Endothelial cell of umbilical vein (primary cell): ENCODE data around the gene G3BP1. TPM values are rescaled to one million over a fixed set of nuclear protein-coding genes. Genes with fewer than 3 reads are reported as not detected.

Experiments used
- BruUV-seq: library from RNA; stranded (reverse); fragments of 400-500 nt; replicated peaks from 2 replicates; lab custom pipeline; 2021; lab: Mats Ljungman, UMichigan
- CTCF ChIA-PET: fragments of 300-600, 350-600 bp; sonication (Branson Sonifier 250); formaldehyde crosslinking; loops from one replicate; lab custom pipeline; 2021; ENCODE audit warnings: antibody characterized with exemption, inconsistent platforms; lab: Charles Lee
- POLR2A ChIA-PET: fragments of 300-600, 350-600 bp; sonication (Branson Sonifier 250); formaldehyde crosslinking; loops from one replicate; lab custom pipeline; 2021; ENCODE audit warnings: antibody characterized with exemption, inconsistent platforms; lab: Charles Lee
- DNase-seq: peaks from one replicate; pipeline ENCODE4 v3.0.0-alpha.2; 2011; ENCODE audit warnings: low read depth, low spot score
- FAIRE-seq: peaks from 2 replicates; lab custom pipeline; 2011; peaks lifted over from hg19 to GRCh38; lab: Jason Lieb, UNC
- H2AFZ ChIP-seq: 2 replicates; pipeline ENCODE4 v1.6.0; 2012; ENCODE audit warnings: low read depth, low read length, control low read depth, inconsistent platforms
- H3K27ac ChIP-seq: 2 replicates; pipeline ENCODE4 v1.5.1; 2011; ENCODE audit warnings: low read depth, mild to moderate bottlenecking, control low read depth, low read length, moderate library complexity; ENCODE audit not compliant: insufficient read depth
- H3K27me3 ChIP-seq, 2 experiments: 2 replicates each; pipeline versions ENCODE4 v1.6.0 to v1.6.1; 2011; ENCODE audit warnings: low read length in 2 of 2, mixed read lengths in 1 of 2; ENCODE audit not compliant: control insufficient read depth in 2 of 2, insufficient read depth in 2 of 2
- H3K36me3 ChIP-seq, 2 experiments: 2 replicates in 1 of 2; 3 replicates in 1 of 2; pipeline ENCODE4 v1.5.1; 2011; ENCODE audit warnings: low read length in 2 of 2, mild to moderate bottlenecking in 1 of 2, moderate library complexity in 1 of 2; ENCODE audit not compliant: control insufficient read depth in 2 of 2, insufficient read depth in 2 of 2; ENCODE audit errors: extremely low read depth in 1 of 2
- H3K4me1 ChIP-seq: 3 replicates; pipeline ENCODE4 v1.5.1; 2011; ENCODE audit warnings: mild to moderate bottlenecking, low read length; ENCODE audit not compliant: control insufficient read depth, insufficient read depth; ENCODE audit errors: extremely low read depth
- H3K4me2 ChIP-seq: 2 replicates; pipeline ENCODE4 v1.6.1; 2011; ENCODE audit warnings: low read length, control low read depth, mixed read lengths; ENCODE audit not compliant: insufficient read depth
- H3K4me3 ChIP-seq, 3 experiments: fragments of 200-600 bp in 1 of 3; sonication (generic), shearing (Covaris generic) in 1 of 3; replicated peaks in 1 of 3; 2 replicates each; pipeline ENCODE4 v1.5.1; 2011 to 2016; ENCODE audit warnings: control low read depth in 3 of 3, low read length in 3 of 3, mild to moderate bottlenecking in 2 of 3, inconsistent platforms in 1 of 3, low read depth in 1 of 3, moderate library complexity in 1 of 3; ENCODE audit not compliant: insufficient read depth in 1 of 3
- H3K79me2 ChIP-seq: 2 replicates; pipeline ENCODE4 v1.6.0; 2012; ENCODE audit warnings: low read length, inconsistent platforms; ENCODE audit not compliant: control insufficient read depth, insufficient read depth
- H3K9ac ChIP-seq: replicated peaks from 2 replicates; pipeline ENCODE3; 2011; ENCODE audit warnings: low read length, control low read depth; ENCODE audit not compliant: insufficient read depth; ENCODE audit errors: extremely low read depth
- H3K9me1 ChIP-seq: replicated peaks from 3 replicates; pipeline ENCODE4 v1.6.0; 2011; ENCODE audit warnings: mild to moderate bottlenecking, low read length; ENCODE audit not compliant: control insufficient read depth, insufficient read depth; ENCODE audit errors: extremely low read depth
- H3K9me3 ChIP-seq: replicated peaks from 2 replicates; pipeline ENCODE4 v1.5.1; 2012; ENCODE audit warnings: low read length, inconsistent platforms; ENCODE audit not compliant: control insufficient read depth, insufficient read depth
- H4K20me1 ChIP-seq: replicated peaks from 2 replicates; pipeline ENCODE3; 2011; ENCODE audit warnings: mild to moderate bottlenecking, low read length; ENCODE audit not compliant: control insufficient read depth, insufficient read depth; ENCODE audit errors: extremely low read depth
- EZH2 ChIP-seq: IDR thresholded peaks from 2 replicates; pipeline ENCODE4 v1.6.1; 2012; ENCODE audit warnings: borderline replicate concordance, low read depth, mild to moderate bottlenecking, moderate library complexity, low read length, inconsistent platforms; ENCODE audit not compliant: severe bottlenecking
- FOS ChIP-seq: IDR thresholded peaks from 2 replicates; pipeline ENCODE4 v1.6.1; 2011; ENCODE audit warnings: mild to moderate bottlenecking, low read length, moderate library complexity, borderline replicate concordance; ENCODE audit not compliant: insufficient read depth
- GATA2 ChIP-seq: IDR thresholded peaks from 2 replicates; pipeline ENCODE4 v1.7.0; 2011; ENCODE audit warnings: low read depth, mild to moderate bottlenecking, moderate library complexity, mixed read lengths, low read length; ENCODE audit not compliant: insufficient read length, insufficient read depth
- JUN ChIP-seq: IDR thresholded peaks from 2 replicates; pipeline ENCODE4 v1.6.1; 2011; ENCODE audit warnings: borderline replicate concordance, low read depth; ENCODE audit not compliant: insufficient read length, insufficient read depth
- MAX ChIP-seq: IDR thresholded peaks from 2 replicates; pipeline ENCODE4 v1.6.1; 2011; ENCODE audit not compliant: insufficient read depth, insufficient read length
- MYC ChIP-seq: IDR thresholded peaks from one replicate; pipeline ENCODE4 v1.6.1; 2011; ENCODE audit warnings: mild to moderate bottlenecking, low read depth, low read length
- POLR2A ChIP-seq: IDR thresholded peaks from 2 replicates; pipeline ENCODE4 v1.6.1; 2012; ENCODE audit warnings: low read depth, mild to moderate bottlenecking, control low read depth, low read length
- POLR2AphosphoS5 ChIP-seq: IDR thresholded peaks from 2 replicates; pipeline ENCODE4 v1.6.1; 2012; ENCODE audit warnings: low read depth, mild to moderate bottlenecking, control low read depth, low read length, moderate library complexity; ENCODE audit not compliant: insufficient read depth
- dilution Hi-C: fragments of 300-500 bp; cut with MboI; formaldehyde crosslinking; loops from one replicate; pipeline ENCODE4 v1.15.0; 2019; ENCODE audit warnings: low sequenced_read_pairs; ENCODE audit not compliant: extremely low pct_ligation_motif_present
- intact Hi-C: fragments of 100-400 bp; cut with micrococcal nuclease; formaldehyde crosslinking; loops from one replicate; pipeline ENCODE4 v1.10.0; 2022
- polyA plus RNA-seq, 4 experiments: library from polyadenylated mRNA; depleted of rRNA in 3 of 4; stranded (reverse) in 3 of 4; unstranded in 1 of 4; fragments of >200 nt; gene quantifications; 2 replicates each; pipeline versions ENCODE4 v1.2.1 to v1.2.3, GENCODE V29; 2011 to 2012; ENCODE audit warnings: missing spikeins in 1 of 4
- total RNA-seq: library from RNA; stranded (reverse); gene quantifications from 2 replicates; pipeline ENCODE4 v1.2.3, GENCODE V29; 2021
- TF ChIP-seq, protein P1 (sequence below), 2 donors: IDR thresholded peaks; 1 replicate in 1 of 2; 2 replicates in 1 of 2; pipeline ENCODE4 v1.5.1; 2011; ENCODE audit warnings: low read length in 2 of 2, mild to moderate bottlenecking in 2 of 2, moderate library complexity in 2 of 2, control low read depth in 1 of 2, inconsistent platforms in 1 of 2, low read depth in 1 of 2; ENCODE audit not compliant: insufficient read depth in 1 of 2; ENCODE audit errors: extremely low read depth in 1 of 2

G3BP1 gene
- total and polyA plus RNA-seq, 2 donors (not counting 3 experiments of a cell fraction or from before 2014, with no cell fraction given) = 50.5 to 262 TPM

DNA sequence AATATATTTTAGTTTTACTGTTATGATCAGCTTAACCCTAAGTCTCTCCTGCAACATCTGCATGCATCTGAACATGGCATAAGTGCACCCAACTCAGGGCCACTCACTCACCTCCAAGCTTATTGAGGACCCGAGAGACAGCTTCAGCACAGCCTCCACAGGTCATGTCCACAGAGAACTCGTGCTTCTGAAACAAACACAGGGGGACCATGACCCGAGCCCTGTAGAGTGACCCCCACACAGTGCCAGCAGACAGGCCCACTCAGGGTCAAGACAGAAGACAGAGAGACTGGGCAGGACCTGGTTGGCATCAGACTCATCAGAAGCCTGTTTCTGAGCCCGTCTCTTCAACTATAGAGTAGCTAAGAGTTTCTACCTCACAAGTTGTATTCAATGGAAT lies 20.2 kb upstream of the G3BP1 start:
- Histone ChIP-seq H3K4me2 (no peak overlapping the region), H3K4me1 (peaks cover 2% of the 10 kb centered on the region), H3K9me1 (no peaks in the 10 kb centered on the region), H3K36me3 (no peaks in the 10 kb centered on the region), H4K20me1 (no peaks in the 10 kb centered on the region), H3K79me2 (peaks cover 31% of the 10 kb centered on the region), H3K4me3 (no peak overlapping the region), H2AFZ (no peak overlapping the region), H3K9ac (no peak overlapping the region), H3K27me3 (no peaks in the 10 kb centered on the region), H3K9me3 (no peaks in the 10 kb centered on the region), H3K27ac (no peak overlapping the region)
- ChIA-PET POLR2A (no interaction called here), CTCF (interaction anchor here (1.9 to 2.8 kb wide), 2 partner anchors 11 to 20 kb away, joined by 7 to 11 read pairs; no protein-coding TSS in a partner anchor)
- no peak for FAIRE-seq
- TF ChIP-seq, protein P1, sequence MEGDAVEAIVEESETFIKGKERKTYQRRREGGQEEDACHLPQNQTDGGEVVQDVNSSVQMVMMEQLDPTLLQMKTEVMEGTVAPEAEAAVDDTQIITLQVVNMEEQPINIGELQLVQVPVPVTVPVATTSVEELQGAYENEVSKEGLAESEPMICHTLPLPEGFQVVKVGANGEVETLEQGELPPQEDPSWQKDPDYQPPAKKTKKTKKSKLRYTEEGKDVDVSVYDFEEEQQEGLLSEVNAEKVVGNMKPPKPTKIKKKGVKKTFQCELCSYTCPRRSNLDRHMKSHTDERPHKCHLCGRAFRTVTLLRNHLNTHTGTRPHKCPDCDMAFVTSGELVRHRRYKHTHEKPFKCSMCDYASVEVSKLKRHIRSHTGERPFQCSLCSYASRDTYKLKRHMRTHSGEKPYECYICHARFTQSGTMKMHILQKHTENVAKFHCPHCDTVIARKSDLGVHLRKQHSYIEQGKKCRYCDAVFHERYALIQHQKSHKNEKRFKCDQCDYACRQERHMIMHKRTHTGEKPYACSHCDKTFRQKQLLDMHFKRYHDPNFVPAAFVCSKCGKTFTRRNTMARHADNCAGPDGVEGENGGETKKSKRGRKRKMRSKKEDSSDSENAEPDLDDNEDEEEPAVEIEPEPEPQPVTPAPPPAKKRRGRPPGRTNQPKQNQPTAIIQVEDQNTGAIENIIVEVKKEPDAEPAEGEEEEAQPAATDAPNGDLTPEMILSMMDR (IDR thresholded peaks at IDR 0.05; ENCODE audit: extremely low read depth in 1 of 2, insufficient read depth in 1 of 2, low read depth in 1 of 2, low read length in 2 of 2) = no peak
- no peak for TF ChIP-seq POLR2AphosphoS5
- no peak for TF ChIP-seq MAX
- TF ChIP-seq MYC = no peak
- TF ChIP-seq JUN = no peak
- no peak for TF ChIP-seq POLR2A
- no peak for TF ChIP-seq GATA2
- no peak for TF ChIP-seq FOS
- no peak for TF ChIP-seq EZH2
- BruUV-seq = no TSS peak
- no peak for DNase-seq
- dilution Hi-C loops = no loop called here
- intact Hi-C loops = no loop called here
